Bronchial epithelial cell (primary cell): ENCODE data around the gene ABHD12B. TPM values are rescaled to one million over a fixed set of nuclear protein-coding genes. Genes with fewer than 3 reads are reported as not detected.
"Not testable (repeated sequence)": the region's sequence is repeated elsewhere in the genome, so short reads cannot be mapped to it uniquely, and the experiment has no call there.

Experiments
- DNase-seq: peaks from one replicate; pipeline ENCODE4 v3.0.0-alpha.2; 2010; ENCODE audit warnings: low read depth
- FAIRE-seq: peaks from 2 replicates; lab custom pipeline; 2011; peaks lifted over from hg19 to GRCh38; lab: Jason Lieb, UNC
- H3K27me3 ChIP-seq: 2 replicates; pipeline ENCODE4 v1.5.1; 2011; ENCODE audit warnings: low read length; ENCODE audit not compliant: control insufficient read depth, insufficient read depth
- H3K36me3 ChIP-seq: 2 replicates; pipeline ENCODE4 v1.5.1; 2011; ENCODE audit warnings: low read length; ENCODE audit not compliant: control insufficient read depth, insufficient read depth
- H3K4me3 ChIP-seq: 2 replicates; pipeline ENCODE4 v1.5.1; 2011; ENCODE audit warnings: mild to moderate bottlenecking, low read depth, low read length, control low read depth
- CTCF ChIP-seq: IDR thresholded peaks from 2 replicates; pipeline ENCODE4 v1.5.1; 2011; ENCODE audit warnings: mild to moderate bottlenecking, moderate library complexity, low read length, control low read depth, inconsistent platforms; ENCODE audit not compliant: insufficient read depth, severe bottlenecking
- total RNA-seq: library from RNA; depleted of rRNA; stranded (reverse); fragments of >200 nt; gene quantifications from 2 replicates; pipeline ENCODE4 v1.2.1, GENCODE V29; 2014

Gene ABHD12B
- total RNA-seq, 1 donor from 2014 or later, result not detected

GRCh38 chr14:50887476-50887875 is 15.6 kb downstream of the ABHD12B start:
- no peak for DNase-seq
- TF ChIP-seq CTCF, result no peak
- Histone ChIP-seq H3K27me3 (no peaks in the 10 kb centered on the region), H3K36me3 (no peaks in the 10 kb centered on the region), H3K4me3 (no peak overlapping the region)
- no peak for FAIRE-seq

- no peak for DNase-seq
- TF ChIP-seq CTCF, result no peak
- FAIRE-seq, result no peak
- Histone ChIP-seq H3K4me3 (no peak overlapping the region), H3K27me3 (no peaks in the 10 kb centered on the region), H3K36me3 (no peaks in the 10 kb centered on the region)
These were observed 20.4 kb downstream of the ABHD12B start for GRCh38 chr14:50892255-50892654.

GRCh38 chr14:50896421-50896820 is 24.6 kb downstream of the ABHD12B start:
- not testable (repeated sequence) for H3K27me3 ChIP-seq, FAIRE-seq, H3K36me3 ChIP-seq, H3K4me3 ChIP-seq
- DNase-seq, result peak; percentile 46

GRCh38 chr14:50897005-50897404 is 25.2 kb downstream of the ABHD12B start:
- FAIRE-seq, H3K27me3 ChIP-seq, H3K4me3 ChIP-seq, H3K36me3 ChIP-seq: not testable (repeated sequence)
- peak; percentile 67 for DNase-seq

- no peak for TF ChIP-seq CTCF
- DNase-seq (no peak), FAIRE-seq (no peak)
- Histone ChIP-seq H3K36me3 (no peaks in the 10 kb centered on the region), H3K27me3 (no peaks in the 10 kb centered on the region), H3K4me3 (no peak overlapping the region)
These were observed 25.9 kb downstream of the ABHD12B start for GRCh38 chr14:50897658-50898175.

GRCh38 chr14:50901361-50901760 is 29.5 kb downstream of the ABHD12B start:
- Histone ChIP-seq H3K27me3 (no peaks in the 10 kb centered on the region), H3K36me3 (no peaks in the 10 kb centered on the region), H3K4me3 (no peak overlapping the region)
- FAIRE-seq, result no peak
- TF ChIP-seq CTCF, result no peak
- no peak for DNase-seq

GRCh38 chr14:50904719-50905118 is 32.9 kb downstream of the ABHD12B start:
- H3K27me3 ChIP-seq, result no peaks in the 10 kb centered on the region
- FAIRE-seq (no peak), DNase-seq (no peak)
- TF ChIP-seq CTCF, result no peak
- peaks cover 6% of the 10 kb centered on the region for H3K36me3 ChIP-seq
- H3K4me3 ChIP-seq, result no peak overlapping the region
